Measurements from ENCODE around the gene UNC119B. TPM values are rescaled to one million over a fixed set of nuclear protein-coding genes. Genes with fewer than 3 reads are reported as not detected.

UNC119B gene
- total RNA-seq = 27.1 and 41.4 TPM in 2 replicates

DNA sequence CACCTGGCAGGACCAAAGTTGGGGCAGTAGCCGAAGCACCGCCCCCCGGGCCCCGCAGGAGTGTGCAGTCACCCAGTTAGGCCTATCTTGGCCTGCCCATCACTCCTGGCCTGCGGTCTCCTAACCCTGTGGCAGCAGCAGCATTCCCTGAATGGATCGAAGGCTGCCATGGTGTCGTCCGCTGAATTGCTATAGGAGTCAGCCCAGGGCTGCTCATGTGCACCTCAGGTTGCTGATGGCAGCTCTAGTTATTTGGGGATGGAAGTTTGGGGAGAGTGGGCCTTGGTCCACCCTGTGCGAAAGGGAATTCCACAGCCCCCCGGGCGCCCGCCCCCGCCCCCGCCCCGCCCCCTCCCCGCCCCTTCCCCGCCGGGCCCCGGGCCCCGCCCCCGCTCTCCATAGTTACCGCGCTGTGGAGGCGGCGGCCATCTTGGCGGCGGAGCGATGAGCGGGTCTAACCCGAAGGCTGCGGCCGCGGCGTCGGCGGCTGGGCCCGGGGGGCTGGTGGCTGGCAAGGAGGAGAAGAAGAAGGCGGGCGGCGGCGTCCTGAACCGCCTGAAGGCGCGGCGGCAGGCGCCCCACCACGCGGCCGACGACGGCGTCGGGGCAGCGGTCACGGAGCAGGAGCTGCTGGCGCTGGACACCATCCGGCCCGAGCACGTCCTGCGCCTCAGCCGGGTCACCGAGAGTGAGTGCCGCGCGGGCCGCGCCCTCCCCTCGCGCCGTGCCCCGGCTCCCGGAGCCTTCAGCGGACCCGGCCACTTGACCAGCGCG, at the start of gene UNC119B:
UNC119B (plus strand) TSS at position 428 of the 774 bp plus-strand sequence; CDS start at position 445, 17 bp downstream.

DNA sequence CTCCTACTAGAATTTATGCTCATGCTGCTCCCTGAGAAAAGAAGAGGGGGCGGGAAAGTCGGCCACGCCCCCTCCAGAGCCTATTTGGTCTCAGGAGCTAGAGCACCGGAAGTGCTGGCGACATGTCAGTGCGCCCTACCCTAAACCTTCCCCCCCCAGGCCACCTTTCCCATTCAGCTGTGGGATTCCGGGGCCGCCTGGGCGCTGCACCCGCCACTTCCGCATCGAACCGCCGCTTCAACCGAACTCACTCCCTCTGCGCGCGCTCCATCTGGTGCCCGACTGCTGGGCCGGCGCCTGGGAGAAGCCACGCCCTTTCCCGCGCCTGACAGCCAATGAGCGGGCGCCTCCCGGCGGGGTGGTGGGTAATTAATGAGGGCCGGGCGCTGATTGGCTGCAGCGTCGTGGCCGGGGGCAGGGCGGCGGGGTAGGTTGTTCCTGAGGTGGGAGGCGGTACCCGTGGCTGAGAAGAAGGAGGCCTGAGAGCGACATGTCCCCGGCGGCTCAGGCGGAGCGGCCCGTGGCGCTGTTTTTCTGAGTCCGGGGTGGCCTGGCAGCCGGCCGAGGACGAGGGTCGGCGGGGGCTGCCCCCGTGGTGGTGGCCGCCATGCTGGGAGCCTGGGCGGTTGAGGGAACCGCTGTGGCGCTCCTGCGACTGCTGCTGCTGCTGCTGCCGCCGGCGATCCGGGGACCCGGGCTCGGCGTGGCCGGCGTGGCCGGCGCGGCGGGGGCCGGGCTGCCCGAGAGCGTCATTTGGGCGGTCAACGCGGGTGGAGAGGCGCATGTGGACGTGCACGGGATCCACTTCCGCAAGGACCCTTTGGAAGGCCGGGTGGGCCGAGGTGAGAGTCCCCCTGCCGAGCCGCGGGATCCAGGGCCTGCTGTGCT, 23.3 kb upstream of the UNC119B start, which contains the start of gene MLEC:
MLEC (plus strand) TSS at position 460 of the 888 bp plus-strand sequence; CDS start at position 608, 148 bp downstream.

DNA sequence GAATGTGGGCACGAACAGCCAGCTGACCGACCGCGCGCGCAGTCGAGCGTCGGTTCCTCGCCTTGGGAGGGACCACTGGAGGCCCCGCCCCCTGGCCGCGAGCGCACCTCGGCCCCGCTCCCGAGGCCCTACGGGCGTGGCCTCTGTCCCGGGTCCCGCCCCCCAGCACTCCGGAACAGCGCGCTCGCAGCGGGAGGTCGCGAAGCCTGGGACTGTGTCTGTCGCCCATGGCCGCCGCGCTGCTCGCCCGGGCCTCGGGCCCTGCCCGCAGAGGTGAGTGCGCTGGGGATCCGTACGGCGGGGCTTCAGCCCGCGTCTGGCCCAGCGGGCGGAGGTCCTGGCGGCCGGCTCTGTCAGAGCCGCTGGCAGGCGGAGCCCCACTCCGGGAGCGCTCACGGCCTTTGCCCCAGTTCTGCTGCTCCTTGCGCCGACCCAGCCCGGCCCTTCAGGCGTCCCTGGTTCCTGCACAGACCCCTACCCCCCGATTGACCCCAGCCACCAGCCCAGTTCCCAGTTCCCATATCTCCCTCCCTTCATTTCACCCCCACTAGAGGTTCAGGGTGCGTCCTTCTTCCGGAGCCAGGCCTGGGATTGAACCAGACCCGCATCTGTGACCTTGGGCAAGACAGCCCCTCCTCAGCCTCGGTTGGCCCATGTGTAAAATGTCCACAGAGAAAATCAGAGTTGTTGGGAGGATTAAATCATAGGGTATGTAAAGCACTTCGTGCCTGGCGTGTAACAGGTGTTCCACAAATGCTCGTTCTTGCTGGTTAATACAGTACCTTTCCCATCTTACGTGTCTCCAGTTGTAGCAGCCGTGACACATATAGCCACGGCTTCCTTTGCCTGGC, 15.6 kb downstream of the UNC119B start, which contains the start of gene ACADS:
ACADS (plus strand) TSS at position 168 of the 851 bp plus-strand sequence; CDS start at position 228, 60 bp downstream.

Other genes starting within 250 kb of the UNC119B start
- gene SRSF9, start 240.7 kb upstream of the UNC119B start, total RNA-seq = 162 and 218 TPM in 2 replicates
- gene DYNLL1, start 214.3 kb upstream of the UNC119B start, total RNA-seq = 178 and 248 TPM in 2 replicates
- gene COQ5, start 181.3 kb upstream of the UNC119B start, total RNA-seq = 33.1 and 46.1 TPM in 2 replicates
- 173 and 233 TPM in 2 replicates for gene RNF10, start 176.1 kb upstream of the UNC119B start, total RNA-seq
- 32.4 and 63.1 TPM in 2 replicates for gene POP5, start 129.1 kb upstream of the UNC119B start, total RNA-seq
- gene CABP1, start 69.8 kb upstream of the UNC119B start, total RNA-seq = 0.66 and 1.9 TPM in 2 replicates
- gene MLEC, start 23.3 kb upstream of the UNC119B start, total RNA-seq = 136 and 137 TPM in 2 replicates
- gene ACADS, start 15.4 kb downstream of the UNC119B start, total RNA-seq = 17.6 and 27.0 TPM in 2 replicates
- 6.6 and 12.4 TPM in 2 replicates for gene SPPL3, start 193.9 kb downstream of the UNC119B start, total RNA-seq

Measured in smooth muscle cell of trachea (primary cell).